ENCODE measurements around the gene ADAMTS9.

ADAMTS9 gene

DNA sequence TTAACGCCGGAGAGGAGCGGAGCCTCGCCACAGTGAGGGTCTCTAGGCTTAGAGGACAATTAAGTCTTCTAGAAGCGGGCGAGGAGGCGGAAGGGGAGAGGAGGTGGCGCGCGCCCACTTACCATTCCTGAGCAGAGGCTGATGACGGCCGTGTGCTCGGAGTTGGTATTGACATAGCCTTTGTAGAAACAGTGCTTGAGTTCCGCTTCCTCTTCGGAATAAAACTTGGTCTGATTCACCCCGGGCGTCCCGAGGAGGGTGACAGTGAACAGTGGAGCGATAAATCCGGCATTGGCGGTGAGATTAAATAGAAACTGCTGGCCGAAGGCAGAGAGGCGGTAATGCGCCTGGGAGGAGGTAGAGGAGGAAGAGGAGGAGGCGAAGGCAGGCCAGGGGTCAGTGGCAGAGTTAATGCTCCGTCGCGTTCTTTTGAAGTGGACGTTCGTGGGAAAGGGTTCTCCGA, 1.3 kb downstream of the ADAMTS9 start:
- no peak for DNase-seq (ENCODE audit: low read depth)

DNA sequence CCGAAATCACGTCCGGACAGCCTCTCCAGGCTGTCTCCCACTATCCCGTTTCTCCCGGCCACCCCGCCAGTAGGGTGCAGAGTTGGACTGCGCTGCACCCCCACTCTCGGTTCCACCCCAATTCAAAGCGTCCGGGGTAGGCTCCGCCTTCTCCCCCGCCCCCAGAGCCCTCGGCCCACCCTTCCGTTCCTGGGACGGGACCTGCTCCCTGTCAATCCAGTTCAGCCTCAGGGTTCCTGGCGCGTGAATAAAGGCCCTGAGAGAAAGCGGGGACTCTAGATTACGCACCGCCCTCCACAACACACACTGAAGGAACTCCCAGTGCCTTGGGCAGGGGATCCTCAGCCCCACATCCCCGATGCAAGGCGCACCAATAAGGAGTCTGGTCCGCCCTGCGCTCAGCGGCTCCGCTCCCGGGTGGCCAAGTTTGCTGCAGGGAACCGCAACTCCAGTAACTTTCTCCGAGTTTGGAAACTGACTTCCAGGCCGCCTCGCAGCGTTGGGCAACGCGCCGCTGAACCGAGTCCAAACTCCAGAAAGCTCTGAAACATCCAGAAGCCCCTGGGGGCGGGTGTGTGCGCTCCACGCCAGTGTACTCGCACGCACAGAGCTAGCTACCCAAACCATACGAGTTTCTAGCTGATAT, 1.9 kb downstream of the ADAMTS9 start:
- no peak for DNase-seq (ENCODE audit: low read depth)

GRCh38 chr3:64685331-64685799, 2.4 kb downstream of the ADAMTS9 start:
- no peak for DNase-seq (ENCODE audit: low read depth)

DNA sequence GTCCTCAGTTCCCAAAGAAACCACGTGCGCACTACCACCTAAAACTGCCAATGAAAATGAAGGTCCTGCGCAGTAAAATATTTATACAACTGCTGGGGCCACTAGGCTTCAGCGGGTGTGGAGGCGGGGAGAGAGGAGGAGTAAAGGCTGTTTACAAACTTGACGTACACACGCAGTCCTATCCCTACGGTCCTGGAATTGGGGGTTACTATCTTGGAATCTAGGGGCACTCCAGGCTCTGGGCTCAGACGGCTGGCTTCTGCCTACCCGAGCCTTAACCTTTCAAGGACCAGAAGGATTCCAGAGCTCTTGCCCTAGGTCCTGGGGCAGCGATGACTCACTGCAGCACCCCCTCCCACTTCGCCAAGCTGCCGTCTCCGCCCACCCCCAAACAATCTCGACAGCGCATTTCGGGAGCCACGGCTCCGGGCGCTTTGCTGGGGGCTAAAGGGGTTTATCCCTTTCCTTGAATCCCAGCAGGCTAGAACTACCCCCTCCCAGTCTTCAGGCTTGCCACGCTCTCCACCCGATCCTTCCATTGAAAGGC, 3.0 kb downstream of the ADAMTS9 start:
- DNase-seq (ENCODE audit: low read depth), result no peak

- no peak for DNase-seq (ENCODE audit: low read depth)
Measured at GRCh38 chr3:64681827-64682226, 6.0 kb downstream of the ADAMTS9 start.

GRCh38 chr3:64681015-64681414, 6.8 kb downstream of the ADAMTS9 start:
- DNase-seq (ENCODE audit: low read depth), result no peak

DNA sequence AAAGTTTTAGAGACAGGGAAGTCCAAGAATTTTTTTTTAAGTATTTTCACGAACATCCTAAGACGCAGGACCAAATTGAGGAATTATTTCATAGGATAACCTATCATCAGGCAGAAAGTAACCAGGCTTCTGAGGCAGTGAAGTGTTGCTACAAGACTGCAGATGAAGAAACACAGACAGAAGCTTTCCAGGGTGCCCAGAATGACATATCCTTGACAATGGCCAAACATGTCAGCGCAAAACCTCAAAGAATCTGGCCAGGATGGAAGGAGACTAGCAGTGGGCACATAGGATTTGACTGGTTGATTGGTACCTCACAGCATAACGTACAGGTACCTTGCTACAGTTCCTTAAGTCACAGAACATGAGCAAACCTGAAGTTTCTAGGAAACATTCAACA, 7.5 kb downstream of the ADAMTS9 start:
- no peak for DNase-seq (ENCODE audit: low read depth)

DNA sequence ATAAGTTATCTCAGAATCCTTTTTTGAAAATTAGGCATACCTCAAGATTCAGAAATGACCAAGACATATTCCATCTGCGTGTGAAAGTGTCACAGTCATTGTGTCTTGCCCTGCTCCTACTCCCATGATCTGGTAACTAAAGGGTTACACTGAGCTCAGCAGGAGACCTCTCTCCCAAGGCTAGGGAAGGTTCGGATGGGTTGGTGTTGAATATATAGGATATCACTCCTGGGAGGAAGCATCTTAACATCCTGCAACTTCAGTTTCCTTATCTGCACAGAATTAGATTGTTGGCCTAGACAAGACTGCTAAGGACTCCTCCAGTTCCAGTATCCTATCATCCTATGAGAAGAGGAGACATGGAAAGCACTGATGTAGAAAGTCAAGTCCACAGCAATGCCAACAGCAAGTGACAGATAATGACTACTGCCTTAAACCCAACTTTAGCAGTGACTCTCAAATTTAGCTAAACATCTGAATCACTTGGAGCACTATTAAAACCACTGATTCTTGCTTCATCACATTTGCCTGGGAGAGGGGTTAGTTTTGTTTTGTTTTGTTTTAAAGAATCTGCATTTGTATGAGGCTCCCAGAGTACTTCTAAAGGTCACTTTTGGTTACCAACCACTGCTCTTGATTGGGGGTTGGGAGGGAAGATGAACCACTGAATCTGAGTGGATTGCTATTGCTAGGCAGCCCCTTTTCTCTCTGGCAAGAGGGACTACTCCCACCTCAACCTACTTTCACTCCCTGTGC, 9.7 kb downstream of the ADAMTS9 start:
- DNase-seq (ENCODE audit: low read depth), result no peak

GRCh38 chr3:64676831-64677230, 11.0 kb downstream of the ADAMTS9 start:
- DNase-seq (ENCODE audit: low read depth), result no peak

DNA sequence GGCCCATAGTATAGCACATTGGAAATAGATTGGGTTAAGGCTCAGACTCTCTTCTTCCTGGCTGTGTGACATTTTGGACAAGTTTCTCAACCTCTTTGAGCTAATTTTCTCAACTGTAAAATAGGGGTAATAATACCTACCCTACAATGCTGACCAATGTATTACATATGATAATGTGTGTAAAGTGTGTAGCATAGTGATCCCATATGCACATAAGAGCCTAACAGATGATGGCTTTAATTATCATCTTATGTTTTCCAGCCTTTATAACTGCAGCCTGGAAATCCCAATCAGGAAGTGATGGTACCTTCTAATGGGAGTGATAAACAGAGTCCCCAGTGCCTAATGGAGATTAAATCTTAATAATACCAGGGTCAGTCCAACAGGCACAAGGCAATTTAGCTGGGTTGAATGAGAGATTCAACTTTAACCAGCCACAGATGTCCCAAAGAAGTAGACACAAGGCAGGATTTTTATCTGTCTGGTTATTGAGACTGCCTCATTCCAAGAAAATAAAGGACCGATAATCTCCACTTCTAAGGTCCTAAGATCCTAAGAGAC, 12.0 kb downstream of the ADAMTS9 start:
- DNase-seq (ENCODE audit: low read depth), result no peak

DNA sequence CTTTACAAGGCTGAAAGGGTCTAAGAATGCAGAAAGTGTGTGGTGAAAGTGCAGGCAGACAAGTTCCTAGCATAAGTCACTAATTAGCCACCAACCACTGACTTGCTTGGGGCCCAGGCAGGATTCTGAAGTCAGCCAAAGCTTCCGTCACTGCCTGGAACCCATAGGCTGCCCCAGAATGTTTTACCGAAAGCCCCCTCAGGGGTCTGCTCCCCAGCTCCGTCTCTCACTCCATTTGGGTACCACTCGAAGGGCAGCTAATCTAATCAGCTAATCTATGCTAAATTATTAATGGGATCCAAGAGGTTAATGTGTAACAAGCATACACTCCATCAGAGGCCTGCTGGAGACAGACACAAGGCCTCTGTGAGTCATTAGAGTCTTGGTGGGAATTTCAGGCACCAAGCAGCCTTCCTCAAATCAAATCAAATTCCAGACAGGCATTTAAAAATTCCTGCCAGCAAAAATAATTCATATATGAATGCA, 13.2 kb downstream of the ADAMTS9 start:
- DNase-seq (ENCODE audit: low read depth), result no peak

DNA sequence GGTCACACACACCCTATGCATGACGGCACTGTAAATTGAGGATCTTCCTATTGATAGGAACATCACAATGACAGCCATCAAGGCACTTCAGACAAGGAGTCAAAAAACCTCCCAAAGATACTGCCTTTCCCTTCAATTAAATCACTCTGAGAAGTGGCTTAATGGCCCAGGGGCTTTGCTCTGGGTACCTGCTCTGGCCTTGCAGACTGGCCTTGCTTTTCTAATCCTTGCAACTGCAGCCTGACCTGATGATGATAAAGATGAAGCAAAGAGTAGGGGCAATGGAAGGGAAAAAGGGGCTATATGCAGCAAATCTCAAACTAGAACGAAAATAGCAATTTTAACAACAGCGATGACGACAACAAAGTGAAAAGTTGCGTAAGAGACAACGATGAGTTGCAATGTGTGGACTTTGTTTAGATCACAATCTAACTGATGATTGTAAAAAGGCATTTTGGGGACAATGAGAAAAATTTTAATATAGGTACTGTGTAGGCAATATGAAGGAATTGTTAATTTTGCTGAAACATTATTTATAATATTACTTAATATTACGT, 14.6 kb downstream of the ADAMTS9 start:
- DNase-seq (ENCODE audit: low read depth), result no peak

GRCh38 chr3:64668582-64669510, 19.0 kb downstream of the ADAMTS9 start:
- no peak for DNase-seq (ENCODE audit: low read depth)

- DNase-seq (ENCODE audit: low read depth), result no peak
Measured at GRCh38 chr3:64667887-64668581, 19.8 kb downstream of the ADAMTS9 start.

DNA sequence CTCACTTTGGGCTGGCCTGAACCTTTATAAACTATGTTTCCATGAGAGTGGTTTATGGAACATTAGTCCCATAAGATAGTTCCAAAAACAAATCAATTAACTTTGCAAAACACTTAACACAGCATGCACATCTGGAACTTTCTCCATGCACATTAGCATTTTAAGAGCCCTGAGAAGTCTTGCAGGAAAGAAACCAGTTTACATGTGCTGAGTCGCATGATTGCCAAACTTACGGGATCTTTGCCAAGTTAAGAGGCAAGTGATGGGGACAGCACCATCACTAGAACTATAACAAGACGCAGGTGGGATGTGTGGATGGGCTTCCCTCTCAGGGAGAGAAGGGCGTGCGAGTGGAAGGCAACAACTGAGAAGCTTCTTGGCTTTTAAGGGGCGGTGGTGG, 20.7 kb downstream of the ADAMTS9 start:
- no peak for DNase-seq (ENCODE audit: low read depth)

DNA sequence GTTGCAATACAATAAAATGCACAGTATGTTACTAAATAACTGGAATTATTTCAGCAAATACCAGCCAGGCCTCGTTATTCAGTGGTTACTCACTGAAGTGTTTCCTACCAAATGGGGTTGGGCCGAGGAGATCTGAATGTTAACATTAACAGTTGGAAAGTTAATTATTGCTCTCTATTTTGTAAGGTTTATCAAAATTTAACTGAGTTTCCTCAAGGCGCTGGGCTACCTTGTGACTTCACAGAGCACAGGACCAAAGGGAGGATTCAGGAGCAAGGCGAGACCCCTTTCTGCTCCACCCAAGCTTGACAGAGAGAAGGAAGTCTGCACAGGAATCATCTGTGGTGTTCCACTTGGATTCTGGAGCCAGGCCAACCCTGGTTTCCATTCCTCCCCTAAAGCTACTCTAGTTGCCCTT, 21.6 kb downstream of the ADAMTS9 start:
- no peak for DNase-seq (ENCODE audit: low read depth)

GRCh38 chr3:64664397-64664796, 23.4 kb downstream of the ADAMTS9 start:
- DNase-seq (ENCODE audit: low read depth), result no peak

- no peak for DNase-seq (ENCODE audit: low read depth)
Measured at GRCh38 chr3:64659617-64659978, 28.2 kb downstream of the ADAMTS9 start.

DNA sequence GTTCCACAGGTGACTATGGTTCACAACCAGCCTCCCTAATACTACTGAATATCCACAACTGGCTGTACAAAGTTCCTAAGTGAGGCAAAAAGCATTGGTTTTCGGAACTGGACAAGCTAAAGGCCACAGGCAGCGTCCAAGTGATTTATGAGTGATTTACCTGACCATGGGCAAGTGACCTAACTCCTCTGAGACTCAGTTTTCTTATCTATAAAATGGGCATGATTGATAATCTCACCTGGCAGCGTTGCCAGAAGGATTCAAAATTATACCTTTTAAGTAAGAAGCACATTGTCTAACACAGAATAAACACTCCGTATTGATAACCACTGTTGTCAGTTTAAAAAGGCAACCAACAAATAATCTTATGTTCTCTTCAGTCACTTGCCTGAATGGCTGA, 29.8 kb downstream of the ADAMTS9 start:
- DNase-seq (ENCODE audit: low read depth), result no peak

GRCh38 chr3:64656544-64656943, 31.3 kb downstream of the ADAMTS9 start:
- DNase-seq (ENCODE audit: low read depth), result no peak

DNA sequence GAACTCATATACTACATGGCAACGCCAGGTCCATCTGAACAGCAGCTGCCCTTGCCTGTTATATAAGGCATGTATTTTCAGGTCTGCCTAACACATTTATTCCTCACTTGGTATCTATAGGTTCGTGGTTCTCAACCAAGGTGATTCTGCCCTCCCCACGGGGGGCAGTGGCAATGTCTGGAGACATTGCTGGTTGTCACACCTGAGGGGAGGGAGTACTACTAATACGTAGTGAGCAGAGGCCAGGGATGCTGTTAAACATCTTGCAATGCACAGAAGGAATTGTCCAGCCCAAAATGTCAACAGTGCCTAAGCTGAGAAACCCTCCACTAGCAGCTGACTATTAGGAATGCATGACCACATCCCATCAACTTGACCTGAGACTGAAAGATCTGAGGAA, 32.6 kb downstream of the ADAMTS9 start:
- DNase-seq (ENCODE audit: low read depth), result no peak
